Thoracic aorta (tissue), 2 donors: Measurements from ENCODE around the gene NAA20. TPM values are rescaled to one million over a fixed set of nuclear protein-coding genes. Genes with fewer than 3 reads are reported as not detected.

Source experiments
- ATAC-seq: fragments of 150-250 bp; one replicate; pipeline ENCODE4 v1.8.0; 2017; ENCODE audit warnings: low read depth; ENCODE audit not compliant: insufficient number of reproducible peaks, low FRiP score
- DNase-seq: peaks from one replicate; pipeline ENCODE4 v3.0.0-alpha.2; 2020; ENCODE audit warnings: low spot score
- H3K27ac ChIP-seq, 2 donors: fragments of 200-600 bp; sonication (generic); 1 replicate in 1 of 2; 2 replicates in 1 of 2; pipeline ENCODE4 v1.5.1; 2016; ENCODE audit warnings: mild to moderate bottlenecking in 2 of 2, moderate library complexity in 2 of 2
- H3K27me3 ChIP-seq: fragments of 200-600 bp; sonication (generic); replicated peaks from 2 replicates; pipeline ENCODE4 v1.6.0; 2016; ENCODE audit warnings: mild to moderate bottlenecking; ENCODE audit not compliant: insufficient read depth
- H3K36me3 ChIP-seq: fragments of 200-600 bp; sonication (generic); one replicate; pipeline ENCODE4 v1.5.1; 2016
- H3K4me1 ChIP-seq, 2 donors: fragments of 200-600 bp; sonication (generic); 1 replicate in 1 of 2; 2 replicates in 1 of 2; pipeline versions ENCODE4 v1.5.1 to v1.6.0; 2016; ENCODE audit warnings: low read depth in 2 of 2, mild to moderate bottlenecking in 1 of 2; ENCODE audit not compliant: control insufficient read depth in 1 of 2
- H3K4me3 ChIP-seq: fragments of 200-600 bp; sonication (generic); 2 replicates; pipeline ENCODE4 v1.5.1; 2016; ENCODE audit warnings: mild to moderate bottlenecking
- H3K9me3 ChIP-seq: fragments of 200-600 bp; sonication (generic); 2 replicates; pipeline ENCODE4 v1.5.1; 2016
- CTCF ChIP-seq: fragments of 200-600 bp; sonication (generic); IDR thresholded peaks from one replicate; pipeline ENCODE4 v1.5.1; 2019; ENCODE audit warnings: antibody characterized with exemption
- total RNA-seq, 2 donors: library from RNA; depleted of rRNA; stranded (reverse); fragments of >200 nt; gene quantifications; one replicate each; pipeline versions ENCODE4 v1.1.0 to v1.2.3, GENCODE V29; 2016

NAA20 gene
- total RNA-seq, 2 donors from 2014 or later, result 14.6 to 16.9 TPM

- no peak for TF ChIP-seq CTCF
- DNase-seq (no peak), ATAC-seq (no peak)
- Histone ChIP-seq H3K36me3 (no peaks in the 10 kb centered on the region), H3K4me3 (no peak overlapping the region), H3K27ac (no peak overlapping the region), H3K4me1 (peaks cover 45 to 70% of the 10 kb centered on the region in 2 donors), H3K9me3 (no peaks in the 10 kb centered on the region), H3K27me3 (no peaks in the 10 kb centered on the region)
Observed at GRCh38 chr20:19991308-19991707, 25.9 kb upstream of the NAA20 start.

GRCh38 chr20:19991854-19992253 is 25.3 kb upstream of the NAA20 start:
- H3K36me3 ChIP-seq, result peaks cover 3% of the 10 kb centered on the region
- TF ChIP-seq CTCF, result no peak
- no peak for DNase-seq
- ATAC-seq, result no peak
- no peak overlapping the region for H3K4me3 ChIP-seq
- H3K27me3 ChIP-seq, result no peaks in the 10 kb centered on the region
- no peaks in the 10 kb centered on the region for H3K9me3 ChIP-seq
- peak overlapping the region; percentile 24 to 37 for H3K27ac ChIP-seq
- peaks cover 39 to 69% of the 10 kb centered on the region in 2 donors for H3K4me1 ChIP-seq

- Histone ChIP-seq H3K27me3 (no peaks in the 10 kb centered on the region), H3K4me3 (peak overlapping the region; percentile 63), H3K27ac (peak overlapping the region; percentile 67 to 83), H3K9me3 (no peaks in the 10 kb centered on the region), H3K4me1 (peaks cover 37 to 71% of the 10 kb centered on the region in 2 donors), H3K36me3 (peaks cover 4% of the 10 kb centered on the region)
- ATAC-seq (no peak), DNase-seq (no peak)
- no peak for TF ChIP-seq CTCF
Observed at GRCh38 chr20:19992996-19993908, 23.9 kb upstream of the NAA20 start.

GRCh38 chr20:19993958-19994669 is 23.0 kb upstream of the NAA20 start:
- TF ChIP-seq CTCF, result no peak
- peak overlapping the region; percentile 67 to 83 for H3K27ac ChIP-seq
- no peaks in the 10 kb centered on the region for H3K9me3 ChIP-seq
- no peak for ATAC-seq
- H3K27me3 ChIP-seq, result no peaks in the 10 kb centered on the region
- peaks cover 37 to 72% of the 10 kb centered on the region in 2 donors for H3K4me1 ChIP-seq
- H3K36me3 ChIP-seq, result peaks cover 12% of the 10 kb centered on the region
- no peak for DNase-seq
- peak overlapping the region; percentile 63 for H3K4me3 ChIP-seq

GRCh38 chr20:19995220-19995863 is 21.8 kb upstream of the NAA20 start:
- ATAC-seq, result peak; percentile 37
- peaks cover 37 to 81% of the 10 kb centered on the region in 2 donors for H3K4me1 ChIP-seq
- peak; percentile 74 for TF ChIP-seq CTCF
- peaks cover 16% of the 10 kb centered on the region for H3K36me3 ChIP-seq
- no peak overlapping the region for H3K4me3 ChIP-seq
- DNase-seq, result no peak
- no peaks in the 10 kb centered on the region for H3K9me3 ChIP-seq
- no peaks in the 10 kb centered on the region for H3K27me3 ChIP-seq
- H3K27ac ChIP-seq, result peak overlapping the region in 1 of 2 donors; percentile 83
